ENCODE measurements around the gene ANKRD13A. TPM values are rescaled to one million over a fixed set of nuclear protein-coding genes. Genes with fewer than 3 reads are reported as not detected.
A peak's percentile ranks its signal among the peaks of the same experiment; 100 is the strongest.

ANKRD13A gene
- total and polyA plus RNA-seq, 2 of the 13 experiments (the other 11 are each of a cell fraction or from before 2014, with no cell fraction given): 34.1 to 41.6 TPM

DNA sequence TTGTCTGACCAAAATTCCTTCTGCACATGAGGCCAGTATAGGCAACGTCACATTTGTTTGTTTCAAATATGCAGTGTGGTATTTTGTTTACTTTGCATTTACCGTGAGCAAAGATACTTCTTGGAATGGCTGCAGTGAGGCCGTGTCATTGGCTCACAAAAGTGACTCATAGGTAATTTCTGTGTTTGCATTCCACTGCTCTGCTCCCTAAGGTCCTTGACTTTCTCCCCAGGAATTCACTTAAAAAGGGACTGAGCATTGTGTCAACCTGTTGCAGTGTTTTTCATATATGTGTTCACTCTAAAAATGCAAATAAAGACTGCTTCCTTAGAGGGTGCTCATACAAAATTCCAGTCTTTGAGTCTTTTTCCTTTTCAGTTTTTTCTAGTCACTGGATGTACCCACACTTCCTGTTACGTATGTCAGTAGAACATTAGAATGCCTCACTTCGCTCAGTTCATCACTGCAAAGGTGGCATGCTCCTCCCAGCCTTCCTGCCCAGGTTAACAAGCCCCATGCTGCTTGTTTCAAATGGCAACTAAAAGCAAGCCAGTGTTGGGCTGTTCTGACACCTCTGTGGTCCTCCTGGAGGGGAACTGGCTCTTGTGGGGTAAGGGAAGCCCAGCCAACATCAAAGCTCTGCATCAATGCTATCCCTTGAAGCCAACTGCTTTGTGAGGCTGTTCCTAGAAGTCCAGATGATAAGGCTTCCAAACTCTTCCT, 40.0 kb downstream of the ANKRD13A start (continued):
- TF ChIP-seq ZNF460 (CRISPR knock-in tag; IDR thresholded peaks at IDR 0.05; ENCODE audit: borderline replicate concordance) (no peak), ZMYM3 (CRISPR knock-in tag; IDR thresholded peaks at IDR 0.05) (no peak), LBX2 (CRISPR knock-in tag; IDR thresholded peaks at IDR 0.05; ENCODE audit: borderline replicate concordance) (no peak), ZNF33B (CRISPR knock-in tag; IDR thresholded peaks at IDR 0.05) (no peak), ARNT (IDR thresholded peaks at IDR 0.05) (no peak), ZFAT (CRISPR knock-in tag; conservative IDR thresholded peaks at IDR 0.05) (no peak), ZNF484 (CRISPR knock-in tag; IDR thresholded peaks at IDR 0.05; ENCODE audit: borderline replicate concordance, low read depth) (no peak), HNRNPUL1 (IDR thresholded peaks at IDR 0.05; ENCODE audit: low read depth, low read length) (no peak), MIXL1 (CRISPR knock-in tag; IDR thresholded peaks at IDR 0.05) (peak; percentile 93), RARA (CRISPR knock-in tag; IDR thresholded peaks at IDR 0.05) (peak; percentile 86), SNRNP70 (IDR thresholded peaks at IDR 0.05; ENCODE audit: low read depth, low read length) (no peak), PCBP1 (IDR thresholded peaks at IDR 0.05; ENCODE audit: borderline replicate concordance, low read depth, low read length) (no peak), CCAR2 (optimal IDR thresholded peaks at IDR 0.05; ENCODE audit: low read depth, low read length) (no peak), ZNF775 (CRISPR knock-in tag; IDR thresholded peaks at IDR 0.05; ENCODE audit: borderline replicate concordance) (no peak), SP5 (CRISPR knock-in tag; IDR thresholded peaks at IDR 0.05; ENCODE audit: borderline replicate concordance, low read depth) (no peak), ZNF17 (CRISPR knock-in tag; IDR thresholded peaks at IDR 0.05) (no peak), XBP1 (CRISPR knock-in tag; IDR thresholded peaks at IDR 0.05) (no peak; the same call in 1 of the 2 replicates), ELF4 (CRISPR knock-in tag; IDR thresholded peaks at IDR 0.05; ENCODE audit: borderline replicate concordance) (0 out of 2 replicates have a peak, but pooled peaks have one; percentile 75), DR1 (CRISPR knock-in tag; IDR thresholded peaks at IDR 0.05) (no peak), PRDM4 (CRISPR knock-in tag; IDR thresholded peaks at IDR 0.05; ENCODE audit: borderline replicate concordance) (no peak)
- TF ChIP-seq, protein P1, sequence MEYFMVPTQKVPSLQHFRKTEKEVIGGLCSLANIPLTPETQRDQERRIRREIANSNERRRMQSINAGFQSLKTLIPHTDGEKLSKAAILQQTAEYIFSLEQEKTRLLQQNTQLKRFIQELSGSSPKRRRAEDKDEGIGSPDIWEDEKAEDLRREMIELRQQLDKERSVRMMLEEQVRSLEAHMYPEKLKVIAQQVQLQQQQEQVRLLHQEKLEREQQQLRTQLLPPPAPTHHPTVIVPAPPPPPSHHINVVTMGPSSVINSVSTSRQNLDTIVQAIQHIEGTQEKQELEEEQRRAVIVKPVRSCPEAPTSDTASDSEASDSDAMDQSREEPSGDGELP (IDR thresholded peaks at IDR 0.05; ENCODE audit: borderline replicate concordance, low read depth): no peak; the same call in 1 of the 2 replicates
- TF ChIP-seq, protein P2, sequence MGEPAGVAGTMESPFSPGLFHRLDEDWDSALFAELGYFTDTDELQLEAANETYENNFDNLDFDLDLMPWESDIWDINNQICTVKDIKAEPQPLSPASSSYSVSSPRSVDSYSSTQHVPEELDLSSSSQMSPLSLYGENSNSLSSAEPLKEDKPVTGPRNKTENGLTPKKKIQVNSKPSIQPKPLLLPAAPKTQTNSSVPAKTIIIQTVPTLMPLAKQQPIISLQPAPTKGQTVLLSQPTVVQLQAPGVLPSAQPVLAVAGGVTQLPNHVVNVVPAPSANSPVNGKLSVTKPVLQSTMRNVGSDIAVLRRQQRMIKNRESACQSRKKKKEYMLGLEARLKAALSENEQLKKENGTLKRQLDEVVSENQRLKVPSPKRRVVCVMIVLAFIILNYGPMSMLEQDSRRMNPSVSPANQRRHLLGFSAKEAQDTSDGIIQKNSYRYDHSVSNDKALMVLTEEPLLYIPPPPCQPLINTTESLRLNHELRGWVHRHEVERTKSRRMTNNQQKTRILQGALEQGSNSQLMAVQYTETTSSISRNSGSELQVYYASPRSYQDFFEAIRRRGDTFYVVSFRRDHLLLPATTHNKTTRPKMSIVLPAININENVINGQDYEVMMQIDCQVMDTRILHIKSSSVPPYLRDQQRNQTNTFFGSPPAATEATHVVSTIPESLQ (CRISPR knock-in tag; conservative IDR thresholded peaks at IDR 0.05): no peak
- TF ChIP-seq, protein P3, sequence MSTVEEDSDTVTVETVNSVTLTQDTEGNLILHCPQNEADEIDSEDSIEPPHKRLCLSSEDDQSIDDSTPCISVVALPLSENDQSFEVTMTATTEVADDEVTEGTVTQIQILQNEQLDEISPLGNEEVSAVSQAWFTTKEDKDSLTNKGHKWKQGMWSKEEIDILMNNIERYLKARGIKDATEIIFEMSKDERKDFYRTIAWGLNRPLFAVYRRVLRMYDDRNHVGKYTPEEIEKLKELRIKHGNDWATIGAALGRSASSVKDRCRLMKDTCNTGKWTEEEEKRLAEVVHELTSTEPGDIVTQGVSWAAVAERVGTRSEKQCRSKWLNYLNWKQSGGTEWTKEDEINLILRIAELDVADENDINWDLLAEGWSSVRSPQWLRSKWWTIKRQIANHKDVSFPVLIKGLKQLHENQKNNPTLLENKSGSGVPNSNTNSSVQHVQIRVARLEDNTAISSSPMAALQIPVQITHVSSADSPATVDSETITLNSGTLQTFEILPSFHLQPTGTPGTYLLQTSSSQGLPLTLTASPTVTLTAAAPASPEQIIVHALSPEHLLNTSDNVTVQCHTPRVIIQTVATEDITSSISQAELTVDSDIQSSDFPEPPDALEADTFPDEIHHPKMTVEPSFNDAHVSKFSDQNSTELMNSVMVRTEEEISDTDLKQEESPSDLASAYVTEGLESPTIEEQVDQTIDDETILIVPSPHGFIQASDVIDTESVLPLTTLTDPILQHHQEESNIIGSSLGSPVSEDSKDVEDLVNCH (CRISPR knock-in tag; IDR thresholded peaks at IDR 0.05): no peak

All from HepG2 (cell line).